K562 (cell line): Measurements from ENCODE around the gene ATG4D. TPM values are rescaled to one million over a fixed set of nuclear protein-coding genes. Genes with fewer than 3 reads are reported as not detected.

Source experiments
- ADNP ChIP-seq: fragments of 200-800 bp; sonication (Bioruptor generic); IDR thresholded peaks from 2 replicates; pipeline ENCODE4 v1.6.1; 2016; ENCODE audit warnings: missing genetic modification characterization, missing compliant biosample characterization
- CREB1 ChIP-seq, 2 experiments: sonication (generic) in 1 of 2; formaldehyde crosslinking in 1 of 2; IDR thresholded peaks; 2 replicates each; pipeline versions ENCODE4 v1.6.1 to v1.8.0; 2012 to 2022; ENCODE audit warnings: inconsistent platforms in 1 of 2, mild to moderate bottlenecking in 1 of 2, missing genetic modification reagents in 1 of 2, moderate library complexity in 1 of 2
- FIP1L1 ChIP-seq: fragments of 200-400 bp; formaldehyde crosslinking; IDR thresholded peaks from 2 replicates; pipeline ENCODE4 v1.6.1; 2018; ENCODE audit warnings: mild to moderate bottlenecking, low read depth, low read length; ENCODE audit not compliant: poor library complexity, severe bottlenecking
- FOS ChIP-seq: IDR thresholded peaks from 3 replicates; pipeline ENCODE4 v1.6.1; 2011; ENCODE audit not compliant: insufficient read length; ENCODE audit errors: extremely low read depth
- HDGF ChIP-seq: fragments of 450-650 bp; IDR thresholded peaks from 2 replicates; pipeline ENCODE4 v1.6.1; 2016
- KDM4B ChIP-seq, 2 experiments: fragments of 450-650 bp in 1 of 2; sonication (generic) in 1 of 2; IDR thresholded peaks; 2 replicates each; pipeline ENCODE4 v1.6.1; 2016 to 2017; ENCODE audit warnings: borderline replicate concordance in 2 of 2, antibody characterized with exemption in 1 of 2, low read depth in 1 of 2, mild to moderate bottlenecking in 1 of 2
- MAFG ChIP-seq: fragments of 450-650 bp; conservative IDR thresholded peaks from 2 replicates; pipeline ENCODE4 v1.6.1; 2016; ENCODE audit warnings: missing genetic modification characterization, missing compliant biosample characterization
- NCOA4 ChIP-seq: fragments of 450-650 bp; IDR thresholded peaks from 2 replicates; pipeline ENCODE4 v1.6.1; 2018; ENCODE audit warnings: mild to moderate bottlenecking; ENCODE audit not compliant: partially characterized antibody
- NELFE ChIP-seq: IDR thresholded peaks from 2 replicates; pipeline ENCODE4 v1.6.1; 2011; ENCODE audit warnings: mild to moderate bottlenecking; ENCODE audit not compliant: insufficient read depth, insufficient read length
- SMAD1 ChIP-seq: fragments of 150-350 bp; IDR thresholded peaks from 2 replicates; pipeline ENCODE4 v1.6.1; 2014; ENCODE audit warnings: low read length, low read depth; ENCODE audit not compliant: partially characterized antibody
- ZNF239 ChIP-seq: fragments of 250-450 bp; sonication (Bioruptor Pico); IDR thresholded peaks from 2 replicates; pipeline ENCODE4 v1.4.0; 2020; ENCODE audit warnings: mild to moderate bottlenecking
- ZNF551 ChIP-seq: fragments of 250-450 bp; sonication (Bioruptor Pico); IDR thresholded peaks from 2 replicates; pipeline ENCODE4 v1.5.0; 2021; ENCODE audit warnings: mild to moderate bottlenecking, moderate library complexity
- ZNF668 ChIP-seq: fragments of 250-450 bp; sonication (Bioruptor Pico); IDR thresholded peaks from 2 replicates; pipeline ENCODE4 v1.8.0; 2022; ENCODE audit warnings: mild to moderate bottlenecking, inconsistent platforms
- ZNF764 ChIP-seq: fragments of 250-450 bp; sonication (Bioruptor Pico); IDR thresholded peaks from 2 replicates; pipeline ENCODE4 v1.4.0; 2020; ENCODE audit warnings: low read depth, mild to moderate bottlenecking, moderate library complexity
- polyA plus RNA-seq, 8 experiments: library from polyadenylated mRNA; depleted of rRNA in 4 of 8; stranded (reverse) in 5 of 8; unstranded in 3 of 8; fragments of >200 nt; fragmentation: Nextera tagmentation in 2 of 8; fragmentation: Illumina TruSeq in 1 of 8; extraction: Ambion mirVana in 2 of 8; extraction: Trizol in 1 of 8; gene quantifications; 2 replicates each; pipeline versions ENCODE4 v1.2.1 to v1.2.3, GENCODE V29; 2011 to 2014; ENCODE audit warnings: inconsistent platforms in 1 of 8, missing spikeins in 1 of 8
- total RNA-seq, 7 experiments: library from RNA; depleted of rRNA in 6 of 7; stranded (reverse); fragments of >200 nt in 6 of 7; fragmentation: Illumina TruSeq in 2 of 7; extraction: Trizol in 2 of 7; gene quantifications; 2 replicates each; pipeline versions ENCODE4 v1.2.1 to v1.2.3, GENCODE V29; 2011 to 2021; ENCODE audit warnings: low replicate concordance in 1 of 7
- TF ChIP-seq, protein P1 (sequence below): fragments of 250-450 bp; sonication (Bioruptor Pico); IDR thresholded peaks from 2 replicates; pipeline ENCODE4 v1.8.0; 2021; ENCODE audit warnings: mild to moderate bottlenecking, moderate library complexity
- TF ChIP-seq, protein P2 (sequence below): IDR thresholded peaks from 3 replicates; pipeline ENCODE4 v1.6.1; 2011; ENCODE audit warnings: borderline replicate concordance, mild to moderate bottlenecking, moderate library complexity; ENCODE audit not compliant: insufficient read length; ENCODE audit errors: extremely low read depth
- TF ChIP-seq, protein P3 (sequence below): fragments of 200-400 bp; formaldehyde crosslinking; IDR thresholded peaks from 2 replicates; pipeline ENCODE4 v1.6.1; 2017; ENCODE audit warnings: mild to moderate bottlenecking, low read depth, low read length, moderate library complexity
- TF ChIP-seq, protein P4 (sequence below), 2 experiments: fragments of 450-650 bp in 1 of 2; sonication (generic) in 1 of 2; formaldehyde crosslinking; conservative IDR thresholded peaks; 2 replicates each; pipeline versions ENCODE4 v1.4.0 to v1.8.1; 2020 to 2022; ENCODE audit warnings: mild to moderate bottlenecking in 1 of 2, missing genetic modification reagents in 1 of 2

ATG4D gene
- total and polyA plus RNA-seq, 9 of the 15 experiments (the other 6 are each of a cell fraction or from before 2014, with no cell fraction given) = 0.51 to 66.1 (median 22.9) TPM

DNA sequence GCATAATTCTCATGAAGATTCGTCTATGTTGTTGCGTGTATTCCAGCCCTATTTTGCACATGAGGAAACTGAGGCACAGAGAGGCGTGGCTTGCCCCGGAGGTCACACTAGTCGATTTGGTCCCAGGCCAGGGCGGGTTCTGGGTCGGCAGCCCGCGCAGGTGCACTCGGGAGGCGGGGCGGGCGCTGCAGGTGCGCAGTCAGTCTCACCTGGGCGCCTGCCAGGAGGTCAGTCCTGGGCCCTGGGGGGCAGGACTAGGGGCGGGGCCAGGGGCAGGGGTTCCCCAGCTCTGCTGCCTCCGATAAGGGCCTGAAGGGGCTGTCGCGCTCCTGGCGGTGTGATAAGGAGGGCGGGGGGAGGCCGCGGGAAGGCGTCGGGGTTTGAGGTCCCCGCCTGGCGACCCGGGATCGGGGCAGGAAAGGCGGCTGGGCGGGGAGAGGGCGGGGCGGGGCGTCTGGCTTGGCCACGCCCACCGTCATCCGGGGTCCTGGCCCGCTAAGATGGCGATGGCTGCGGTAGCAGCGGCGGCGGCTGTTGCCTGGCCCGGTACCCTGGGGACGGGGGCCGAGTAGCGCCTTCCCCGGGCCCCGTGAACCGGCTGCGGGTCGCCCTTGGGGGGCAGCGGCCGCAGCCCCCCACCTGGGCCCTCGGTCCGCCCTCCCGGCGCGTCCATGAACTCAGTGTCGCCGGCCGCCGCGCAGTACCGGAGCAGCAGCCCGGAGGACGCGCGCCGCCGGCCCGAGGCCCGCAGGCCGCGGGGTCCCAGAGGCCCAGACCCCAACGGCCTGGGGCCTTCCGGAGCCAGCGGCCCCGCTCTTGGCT, at the start of gene ATG4D (continued):
- TF ChIP-seq, protein P1, sequence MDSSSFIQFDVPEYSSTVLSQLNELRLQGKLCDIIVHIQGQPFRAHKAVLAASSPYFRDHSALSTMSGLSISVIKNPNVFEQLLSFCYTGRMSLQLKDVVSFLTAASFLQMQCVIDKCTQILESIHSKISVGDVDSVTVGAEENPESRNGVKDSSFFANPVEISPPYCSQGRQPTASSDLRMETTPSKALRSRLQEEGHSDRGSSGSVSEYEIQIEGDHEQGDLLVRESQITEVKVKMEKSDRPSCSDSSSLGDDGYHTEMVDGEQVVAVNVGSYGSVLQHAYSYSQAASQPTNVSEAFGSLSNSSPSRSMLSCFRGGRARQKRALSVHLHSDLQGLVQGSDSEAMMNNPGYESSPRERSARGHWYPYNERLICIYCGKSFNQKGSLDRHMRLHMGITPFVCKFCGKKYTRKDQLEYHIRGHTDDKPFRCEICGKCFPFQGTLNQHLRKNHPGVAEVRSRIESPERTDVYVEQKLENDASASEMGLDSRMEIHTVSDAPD (CRISPR knock-in tag) = no peak
- TF ChIP-seq, protein P2, sequence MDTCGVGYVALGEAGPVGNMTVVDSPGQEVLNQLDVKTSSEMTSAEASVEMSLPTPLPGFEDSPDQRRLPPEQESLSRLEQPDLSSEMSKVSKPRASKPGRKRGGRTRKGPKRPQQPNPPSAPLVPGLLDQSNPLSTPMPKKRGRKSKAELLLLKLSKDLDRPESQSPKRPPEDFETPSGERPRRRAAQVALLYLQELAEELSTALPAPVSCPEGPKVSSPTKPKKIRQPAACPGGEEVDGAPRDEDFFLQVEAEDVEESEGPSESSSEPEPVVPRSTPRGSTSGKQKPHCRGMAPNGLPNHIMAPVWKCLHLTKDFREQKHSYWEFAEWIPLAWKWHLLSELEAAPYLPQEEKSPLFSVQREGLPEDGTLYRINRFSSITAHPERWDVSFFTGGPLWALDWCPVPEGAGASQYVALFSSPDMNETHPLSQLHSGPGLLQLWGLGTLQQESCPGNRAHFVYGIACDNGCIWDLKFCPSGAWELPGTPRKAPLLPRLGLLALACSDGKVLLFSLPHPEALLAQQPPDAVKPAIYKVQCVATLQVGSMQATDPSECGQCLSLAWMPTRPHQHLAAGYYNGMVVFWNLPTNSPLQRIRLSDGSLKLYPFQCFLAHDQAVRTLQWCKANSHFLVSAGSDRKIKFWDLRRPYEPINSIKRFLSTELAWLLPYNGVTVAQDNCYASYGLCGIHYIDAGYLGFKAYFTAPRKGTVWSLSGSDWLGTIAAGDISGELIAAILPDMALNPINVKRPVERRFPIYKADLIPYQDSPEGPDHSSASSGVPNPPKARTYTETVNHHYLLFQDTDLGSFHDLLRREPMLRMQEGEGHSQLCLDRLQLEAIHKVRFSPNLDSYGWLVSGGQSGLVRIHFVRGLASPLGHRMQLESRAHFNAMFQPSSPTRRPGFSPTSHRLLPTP = no peak
- no peak for TF ChIP-seq NELFE
- TF ChIP-seq, protein P3, sequence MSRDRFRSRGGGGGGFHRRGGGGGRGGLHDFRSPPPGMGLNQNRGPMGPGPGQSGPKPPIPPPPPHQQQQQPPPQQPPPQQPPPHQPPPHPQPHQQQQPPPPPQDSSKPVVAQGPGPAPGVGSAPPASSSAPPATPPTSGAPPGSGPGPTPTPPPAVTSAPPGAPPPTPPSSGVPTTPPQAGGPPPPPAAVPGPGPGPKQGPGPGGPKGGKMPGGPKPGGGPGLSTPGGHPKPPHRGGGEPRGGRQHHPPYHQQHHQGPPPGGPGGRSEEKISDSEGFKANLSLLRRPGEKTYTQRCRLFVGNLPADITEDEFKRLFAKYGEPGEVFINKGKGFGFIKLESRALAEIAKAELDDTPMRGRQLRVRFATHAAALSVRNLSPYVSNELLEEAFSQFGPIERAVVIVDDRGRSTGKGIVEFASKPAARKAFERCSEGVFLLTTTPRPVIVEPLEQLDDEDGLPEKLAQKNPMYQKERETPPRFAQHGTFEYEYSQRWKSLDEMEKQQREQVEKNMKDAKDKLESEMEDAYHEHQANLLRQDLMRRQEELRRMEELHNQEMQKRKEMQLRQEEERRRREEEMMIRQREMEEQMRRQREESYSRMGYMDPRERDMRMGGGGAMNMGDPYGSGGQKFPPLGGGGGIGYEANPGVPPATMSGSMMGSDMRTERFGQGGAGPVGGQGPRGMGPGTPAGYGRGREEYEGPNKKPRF = no peak
- TF ChIP-seq HDGF = no peak
- no peak for TF ChIP-seq ZNF668
- TF ChIP-seq, protein P4, sequence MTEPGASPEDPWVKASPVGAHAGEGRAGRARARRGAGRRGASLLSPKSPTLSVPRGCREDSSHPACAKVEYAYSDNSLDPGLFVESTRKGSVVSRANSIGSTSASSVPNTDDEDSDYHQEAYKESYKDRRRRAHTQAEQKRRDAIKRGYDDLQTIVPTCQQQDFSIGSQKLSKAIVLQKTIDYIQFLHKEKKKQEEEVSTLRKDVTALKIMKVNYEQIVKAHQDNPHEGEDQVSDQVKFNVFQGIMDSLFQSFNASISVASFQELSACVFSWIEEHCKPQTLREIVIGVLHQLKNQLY (CRISPR knock-in tag; conservative IDR thresholded peaks at IDR 0.05) = no peak
- no peak for TF ChIP-seq FOS
- TF ChIP-seq ZNF764 (CRISPR knock-in tag) = no peak
- TF ChIP-seq ZNF551 (CRISPR knock-in tag) = no peak
- TF ChIP-seq SMAD1 = peak; percentile 45
- 0 out of 4 replicates have a peak, but pooled peaks of 1 of the 2 experiments have one; percentile 51 for TF ChIP-seq KDM4B (IDR thresholded peaks at IDR 0.05; ENCODE audit: borderline replicate concordance in 2 of 2, low read depth in 1 of 2)
- no peak for TF ChIP-seq ZNF239 (CRISPR knock-in tag)
- no peak for TF ChIP-seq FIP1L1
- no peak for TF ChIP-seq NCOA4
- TF ChIP-seq MAFG = no peak
- peak; percentile 35; the same call in 1 of the 2 replicates for TF ChIP-seq CREB1 (IDR thresholded peaks at IDR 0.05)
- TF ChIP-seq CREB1 (CRISPR knock-in tag; IDR thresholded peaks at IDR 0.05) = peak; percentile 43; the same call in 1 of the 2 replicates
- no peak for TF ChIP-seq ADNP (tag)
